HG02943 (cell line): ENCODE measurements around the gene S1PR4.
"Not testable (repeated sequence)": the region's sequence is repeated elsewhere in the genome, so short reads cannot be mapped to it uniquely, and the experiment has no call there.

Source experiments
- ATAC-seq: cut with Tn5 transposase; IDR thresholded peaks from one replicate; pipeline ENCODE4 v1.9.1; 2021; ENCODE audit warnings: mild to moderate bottlenecking, low read depth, moderate library complexity; ENCODE audit not compliant: unreplicated experiment

Gene S1PR4

DNA sequence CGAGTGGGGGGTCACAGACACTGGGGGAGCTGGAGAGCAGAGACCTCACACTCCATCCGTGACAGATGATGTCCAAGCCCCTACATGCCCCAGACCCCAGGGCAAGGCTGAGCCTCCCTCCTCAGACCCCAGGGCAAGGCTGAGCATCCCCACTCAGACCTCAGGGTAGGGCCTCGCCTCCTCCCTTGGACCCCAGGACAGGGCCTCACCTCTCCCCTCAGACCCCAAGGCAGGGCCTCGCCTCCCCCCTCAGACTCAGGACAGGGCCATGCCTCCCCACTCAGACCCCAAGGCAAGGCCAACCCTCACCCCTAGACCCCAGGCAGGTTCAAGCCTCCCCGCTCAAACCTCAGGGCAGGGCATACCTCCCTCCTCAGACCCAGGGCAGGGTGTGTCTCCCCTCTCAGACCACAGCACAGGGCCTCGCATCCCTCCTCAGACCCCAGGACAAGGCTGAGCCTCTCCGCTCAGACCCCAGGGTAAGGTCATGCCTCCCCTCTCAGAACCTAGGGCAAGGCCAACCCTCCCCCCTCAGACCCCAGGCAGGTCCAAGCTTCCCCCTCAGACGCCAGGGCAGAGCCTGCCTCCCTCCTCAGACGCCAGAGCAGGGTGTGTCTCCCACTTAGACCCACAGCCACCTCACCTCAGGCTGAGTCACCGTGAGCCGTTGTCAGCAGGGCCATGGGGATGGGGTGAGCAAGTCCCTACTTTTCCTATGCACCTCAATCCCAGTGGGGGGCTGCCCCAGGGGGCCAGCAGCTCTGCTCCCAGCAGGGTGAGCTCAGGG is 1.7 kb upstream of the S1PR4 start:
- ATAC-seq, result no peak

DNA sequence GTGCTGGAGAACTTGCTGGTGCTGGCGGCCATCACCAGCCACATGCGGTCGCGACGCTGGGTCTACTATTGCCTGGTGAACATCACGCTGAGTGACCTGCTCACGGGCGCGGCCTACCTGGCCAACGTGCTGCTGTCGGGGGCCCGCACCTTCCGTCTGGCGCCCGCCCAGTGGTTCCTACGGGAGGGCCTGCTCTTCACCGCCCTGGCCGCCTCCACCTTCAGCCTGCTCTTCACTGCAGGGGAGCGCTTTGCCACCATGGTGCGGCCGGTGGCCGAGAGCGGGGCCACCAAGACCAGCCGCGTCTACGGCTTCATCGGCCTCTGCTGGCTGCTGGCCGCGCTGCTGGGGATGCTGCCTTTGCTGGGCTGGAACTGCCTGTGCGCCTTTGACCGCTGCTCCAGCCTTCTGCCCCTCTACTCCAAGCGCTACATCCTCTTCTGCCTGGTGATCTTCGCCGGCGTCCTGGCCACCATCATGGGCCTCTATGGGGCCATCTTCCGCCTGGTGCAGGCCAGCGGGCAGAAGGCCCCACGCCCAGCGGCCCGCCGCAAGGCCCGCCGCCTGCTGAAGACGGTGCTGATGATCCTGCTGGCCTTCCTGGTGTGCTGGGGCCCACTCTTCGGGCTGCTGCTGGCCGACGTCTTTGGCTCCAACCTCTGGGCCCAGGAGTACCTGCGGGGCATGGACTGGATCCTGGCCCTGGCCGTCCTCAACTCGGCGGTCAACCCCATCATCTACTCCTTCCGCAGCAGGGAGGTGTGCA is 587 bp downstream of the S1PR4 start:
- no peak for ATAC-seq

DNA sequence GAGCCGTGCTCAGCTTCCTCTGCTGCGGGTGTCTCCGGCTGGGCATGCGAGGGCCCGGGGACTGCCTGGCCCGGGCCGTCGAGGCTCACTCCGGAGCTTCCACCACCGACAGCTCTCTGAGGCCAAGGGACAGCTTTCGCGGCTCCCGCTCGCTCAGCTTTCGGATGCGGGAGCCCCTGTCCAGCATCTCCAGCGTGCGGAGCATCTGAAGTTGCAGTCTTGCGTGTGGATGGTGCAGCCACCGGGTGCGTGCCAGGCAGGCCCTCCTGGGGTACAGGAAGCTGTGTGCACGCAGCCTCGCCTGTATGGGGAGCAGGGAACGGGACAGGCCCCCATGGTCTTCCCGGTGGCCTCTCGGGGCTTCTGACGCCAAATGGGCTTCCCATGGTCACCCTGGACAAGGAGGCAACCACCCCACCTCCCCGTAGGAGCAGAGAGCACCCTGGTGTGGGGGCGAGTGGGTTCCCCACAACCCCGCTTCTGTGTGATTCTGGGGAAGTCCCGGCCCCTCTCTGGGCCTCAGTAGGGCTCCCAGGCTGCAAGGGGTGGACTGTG is 1.2 kb downstream of the S1PR4 start:
- no peak for ATAC-seq

DNA sequence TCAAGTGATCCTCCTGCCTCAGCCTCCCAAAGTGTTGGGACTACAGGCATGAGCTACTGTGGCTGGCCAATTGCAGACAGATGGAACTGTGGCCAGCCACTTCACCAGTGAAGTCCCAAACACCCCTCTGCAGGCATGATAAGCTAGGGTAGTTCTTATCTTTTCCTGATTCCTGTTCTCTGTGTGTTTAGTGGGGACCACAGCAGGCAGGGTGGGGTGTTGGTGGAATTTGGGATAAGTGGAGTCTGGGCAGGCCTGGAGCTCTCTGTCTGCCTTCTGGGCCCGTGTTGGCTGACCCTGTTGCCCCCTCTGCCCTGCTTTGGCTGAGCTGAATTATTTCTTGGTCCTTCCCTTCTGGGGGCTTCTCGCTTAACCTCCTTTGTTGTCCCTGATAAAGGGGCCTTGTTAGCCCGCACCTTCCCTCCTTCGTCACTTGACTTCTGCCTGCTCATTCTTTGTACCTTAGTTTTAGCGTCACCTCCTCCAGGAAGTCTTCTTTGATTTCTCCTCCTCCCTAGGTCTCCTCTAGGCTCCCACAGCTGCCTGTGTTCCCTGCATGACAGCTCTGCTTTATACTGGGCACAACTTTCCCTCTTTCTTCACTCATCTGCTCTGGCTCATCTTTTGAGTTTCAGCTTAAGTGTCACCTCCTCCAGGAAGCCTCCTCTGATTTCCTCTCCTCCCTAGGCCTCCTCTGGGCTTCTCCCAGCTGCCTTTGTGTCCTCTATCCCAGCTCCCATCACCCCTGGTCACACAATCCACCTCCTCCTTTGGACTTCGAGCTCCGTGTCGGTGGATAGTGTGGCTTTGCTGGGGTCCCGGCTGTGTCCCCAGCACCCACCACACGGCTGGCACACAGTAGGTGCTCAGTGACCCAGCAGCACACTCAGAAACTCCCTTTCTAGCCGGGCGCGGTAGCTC is 5.4 kb downstream of the S1PR4 start:
- no peak for ATAC-seq

DNA sequence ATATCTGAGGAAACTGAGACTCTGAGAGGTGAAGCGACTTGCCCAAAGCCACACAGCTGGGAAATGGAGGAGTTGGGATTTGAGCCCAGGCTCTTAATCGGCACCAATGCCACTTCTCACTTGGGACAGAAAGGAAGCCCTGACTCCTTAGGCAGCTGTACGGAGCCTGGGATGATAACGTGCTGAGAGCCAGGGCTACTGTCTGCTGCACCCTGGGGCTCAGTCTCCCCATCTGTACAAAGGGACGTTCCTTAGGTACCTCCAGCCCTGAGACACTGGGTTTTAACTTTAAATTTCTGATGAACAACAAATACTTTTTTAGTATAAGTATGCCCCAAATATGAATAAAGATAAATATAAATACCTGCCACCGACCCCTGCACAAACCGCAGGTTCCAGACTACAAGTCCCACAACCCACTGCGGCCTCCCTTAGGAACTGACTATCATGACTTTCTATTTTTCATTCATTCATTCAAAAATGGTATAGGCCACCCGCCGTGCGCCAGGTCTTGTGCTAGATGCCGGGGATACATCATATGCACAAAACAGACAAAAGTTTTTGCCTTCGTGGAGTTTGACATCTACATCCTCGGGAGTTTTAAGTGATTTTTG is 6.4 kb downstream of the S1PR4 start:
- ATAC-seq, result peak; percentile 16

DNA sequence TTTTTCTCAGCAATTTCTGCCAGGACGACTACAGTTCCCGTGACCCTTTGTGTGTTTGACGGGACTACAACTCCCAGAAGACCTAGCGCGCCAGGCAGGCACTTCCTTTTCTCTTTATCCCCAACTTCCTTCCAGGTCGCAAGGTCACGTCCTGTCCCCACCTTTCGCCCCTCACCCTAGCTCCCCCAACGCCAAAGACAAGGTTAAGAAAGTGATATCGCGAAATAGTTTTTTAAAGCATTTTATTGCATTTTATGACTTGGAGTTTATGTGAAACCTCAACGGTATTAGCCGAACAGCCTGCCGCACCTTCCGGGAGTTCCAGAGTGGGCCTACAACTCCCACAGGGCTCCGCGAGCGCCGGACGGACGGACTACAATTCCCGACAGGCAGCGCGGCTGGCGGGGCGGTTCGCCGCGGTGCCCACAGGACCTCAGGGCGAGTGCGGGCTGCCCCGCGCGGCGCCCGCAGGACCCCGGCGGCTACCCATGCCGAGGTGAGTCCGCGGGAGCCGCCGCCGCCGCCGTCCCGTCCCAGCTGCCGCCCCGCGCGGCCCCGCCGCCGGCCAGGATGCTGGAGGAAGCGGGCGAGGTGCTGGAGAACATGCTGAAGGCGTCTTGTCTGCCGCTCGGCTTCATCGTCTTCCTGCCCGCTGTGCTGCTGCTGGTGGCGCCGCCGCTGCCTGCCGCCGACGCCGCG is 7.0 kb downstream of the S1PR4 start, which contains the start of gene NCLN:
NCLN (plus strand) TSS at position 470 of the 699 bp plus-strand sequence; CDS start at position 571, 101 bp downstream.
- peak; percentile 64 for ATAC-seq

DNA sequence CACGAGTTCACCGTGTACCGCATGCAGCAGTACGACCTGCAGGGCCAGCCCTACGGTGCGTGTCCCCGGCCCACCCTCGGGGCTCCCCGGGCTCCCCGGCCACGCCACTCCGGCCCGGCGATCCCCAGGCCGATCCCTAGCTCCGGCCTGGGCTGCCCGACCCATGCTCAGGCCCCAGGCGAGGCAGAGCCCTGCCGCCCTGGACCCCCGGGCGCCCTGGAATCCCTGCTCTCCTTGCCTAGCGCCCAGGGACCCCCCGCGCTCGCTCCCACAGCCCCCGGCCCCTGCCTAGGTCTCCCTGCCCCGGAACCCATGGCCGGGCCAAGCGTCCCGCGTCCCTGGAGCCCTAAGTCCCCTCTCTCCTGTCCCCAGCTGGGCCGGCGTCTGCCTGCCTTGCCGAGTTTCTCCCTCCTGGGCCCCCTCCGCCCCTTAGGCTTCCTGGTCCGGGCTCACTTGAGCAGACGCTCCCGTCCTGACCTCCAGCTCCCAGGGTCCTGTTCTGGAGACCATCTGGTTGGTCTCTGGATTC is 7.7 kb downstream of the S1PR4 start:
- ATAC-seq, result peak; percentile 29

DNA sequence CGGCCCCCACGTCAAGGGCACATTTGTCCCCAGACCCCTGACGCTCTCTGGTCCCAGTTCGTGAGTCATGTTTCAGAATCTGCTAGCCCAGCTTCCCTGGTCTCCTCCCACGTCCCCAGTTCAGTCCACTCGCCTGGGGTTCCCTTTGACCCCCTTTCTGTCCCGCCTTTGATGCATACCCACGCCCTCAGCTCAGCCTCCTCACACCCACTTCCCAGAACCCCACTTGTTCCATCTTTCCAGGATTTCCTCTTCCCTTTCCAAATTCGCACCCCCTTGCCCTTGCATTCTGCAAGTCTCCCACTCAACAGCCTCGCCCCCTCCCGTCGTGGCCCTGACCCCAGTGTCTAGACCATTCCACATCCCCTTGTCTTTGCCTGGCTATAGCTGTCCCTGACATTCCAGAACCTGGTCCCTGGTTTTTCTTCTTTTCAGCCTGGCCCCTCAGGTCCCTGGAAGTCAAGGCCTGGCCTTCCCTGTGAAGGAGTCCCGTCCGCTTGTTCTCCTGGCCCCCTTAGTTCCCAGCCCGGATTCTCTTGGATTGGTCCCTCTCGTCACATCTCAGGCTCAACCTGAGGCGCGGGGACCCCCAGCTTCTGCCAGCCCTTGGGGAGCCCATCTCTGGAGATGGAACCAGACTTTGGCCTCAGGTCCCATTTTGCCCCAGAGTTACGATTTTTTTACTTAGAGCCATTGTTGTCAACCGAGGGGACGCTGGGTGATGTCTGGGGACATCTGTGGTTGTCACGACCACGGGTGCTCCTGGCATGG is 8.5 kb downstream of the S1PR4 start:
- no peak for ATAC-seq

DNA sequence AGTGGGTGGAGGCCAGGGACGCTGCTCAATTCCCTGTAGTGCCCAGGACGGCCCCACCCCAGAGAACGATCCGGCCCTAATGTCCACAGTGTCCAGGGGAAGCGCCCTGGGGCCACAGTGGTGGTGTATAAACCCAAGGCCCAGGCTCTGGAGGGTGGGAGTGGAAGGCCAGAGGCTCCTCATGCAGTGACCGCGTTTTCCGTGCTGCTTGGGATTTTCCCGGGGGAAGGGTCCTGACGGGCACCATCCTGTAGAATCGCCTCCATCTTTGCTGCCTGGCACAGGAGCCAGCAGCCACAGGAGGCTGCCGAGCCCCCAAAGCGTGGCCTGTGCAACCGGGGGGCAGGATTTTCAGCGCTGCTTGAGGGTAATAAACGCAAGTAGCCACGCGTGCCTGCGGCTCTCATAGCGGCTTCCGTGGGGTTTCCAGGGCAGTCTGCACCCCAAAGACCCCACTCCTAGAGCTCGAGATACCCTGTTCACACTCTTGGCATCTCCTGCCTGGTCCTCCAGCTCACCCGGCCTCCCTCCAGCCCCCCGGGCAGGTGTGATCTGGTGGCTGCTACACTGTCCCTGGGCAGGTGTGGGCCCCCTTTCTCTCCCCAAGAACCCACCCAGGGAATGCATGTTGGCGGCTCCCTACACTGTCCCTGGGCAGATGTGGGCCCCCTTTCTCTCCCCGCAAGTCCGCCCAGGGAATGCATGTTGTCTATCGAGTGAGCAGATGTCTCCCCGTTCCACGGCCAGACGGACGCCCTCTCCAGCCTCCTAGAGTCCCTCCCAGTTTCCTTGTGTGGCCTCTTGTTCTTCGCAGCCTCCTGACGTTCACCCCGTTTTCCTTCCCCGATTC is 9.3 kb downstream of the S1PR4 start:
- ATAC-seq, result no peak

DNA sequence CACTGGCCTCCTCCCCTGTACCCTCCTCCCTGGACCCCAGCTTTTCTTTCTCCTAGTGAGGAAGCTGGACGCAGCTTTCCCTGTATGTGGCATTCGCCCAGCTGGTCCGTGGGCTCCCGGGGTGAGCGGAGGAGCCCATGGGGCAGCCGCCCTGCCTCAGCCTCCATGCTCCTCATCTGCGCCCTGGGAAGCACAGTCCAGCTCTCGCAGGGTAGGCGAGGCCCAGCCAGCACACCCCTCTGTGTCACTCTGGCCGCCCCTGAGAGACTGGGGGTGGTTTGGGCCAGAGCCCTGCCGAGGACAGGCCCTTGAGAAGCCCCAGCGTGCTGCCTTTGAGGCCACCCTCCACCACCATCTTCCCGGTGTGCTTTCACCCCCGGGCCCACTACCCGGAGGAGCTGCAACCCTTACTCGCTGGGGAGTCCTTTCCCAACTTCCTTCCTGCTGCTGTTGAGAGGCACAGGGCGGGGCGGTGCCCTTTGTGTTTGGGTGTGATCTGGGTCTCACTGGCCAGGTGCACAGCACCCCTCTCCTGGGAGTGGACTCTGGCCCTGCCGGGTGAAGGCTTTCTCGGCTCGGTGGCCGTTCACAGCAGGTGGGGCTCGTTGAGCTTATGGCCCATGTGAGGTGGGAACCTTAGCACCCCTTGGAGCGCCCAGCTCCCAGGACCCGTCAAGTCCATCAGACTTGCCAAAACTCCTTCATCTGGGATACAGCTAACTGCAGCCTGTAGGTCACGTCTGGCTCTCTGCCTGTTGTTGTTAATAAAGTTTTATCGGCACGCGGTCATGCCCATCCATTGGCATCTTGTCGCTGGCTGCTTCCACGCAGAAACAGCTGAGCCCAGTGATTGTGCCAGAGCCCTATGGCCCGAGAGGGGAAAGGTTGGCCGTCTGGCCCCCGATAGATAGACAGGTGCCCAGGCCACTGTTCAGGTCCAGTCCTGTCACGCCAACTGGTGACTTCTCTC is 10.3 kb downstream of the S1PR4 start:
- no peak for ATAC-seq

DNA sequence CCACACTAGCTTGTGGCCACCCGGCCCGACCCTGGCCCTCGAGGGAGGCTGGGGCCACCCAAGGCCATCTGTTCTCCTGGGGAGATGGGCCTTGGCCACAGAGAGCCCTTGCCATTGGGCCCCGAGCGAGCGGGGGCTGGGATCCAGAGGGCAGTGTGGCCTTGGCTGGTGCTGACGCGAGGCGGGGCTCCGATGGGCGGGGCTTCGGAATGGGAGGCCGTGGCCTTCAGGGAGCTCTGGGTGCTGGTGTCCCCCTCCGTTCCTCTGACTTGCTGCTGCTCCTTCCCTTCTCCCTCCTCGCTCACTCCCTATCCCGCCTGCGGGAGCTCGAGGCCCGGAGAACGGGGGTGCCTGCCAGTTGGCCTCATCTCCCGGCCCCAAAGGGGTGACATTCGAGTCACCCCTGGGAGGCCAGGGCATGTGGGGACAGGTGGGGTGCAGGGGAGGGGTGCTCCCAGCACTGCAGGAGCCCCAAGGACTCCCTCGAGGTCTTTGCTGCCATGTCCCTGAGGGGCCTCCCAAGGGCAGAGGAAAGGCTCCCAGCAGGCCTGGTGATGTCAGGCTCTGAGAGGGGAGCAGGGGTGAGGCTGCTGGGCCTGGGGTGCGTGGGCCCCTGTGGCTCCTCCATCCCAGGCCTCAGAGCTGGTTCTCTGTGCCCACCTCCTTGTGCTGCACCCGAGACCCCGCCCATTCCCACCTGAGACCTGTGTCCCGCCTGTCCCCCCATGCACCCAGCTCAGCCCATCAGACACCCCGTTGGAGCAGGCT is 11.3 kb downstream of the S1PR4 start:
- no peak for ATAC-seq

DNA sequence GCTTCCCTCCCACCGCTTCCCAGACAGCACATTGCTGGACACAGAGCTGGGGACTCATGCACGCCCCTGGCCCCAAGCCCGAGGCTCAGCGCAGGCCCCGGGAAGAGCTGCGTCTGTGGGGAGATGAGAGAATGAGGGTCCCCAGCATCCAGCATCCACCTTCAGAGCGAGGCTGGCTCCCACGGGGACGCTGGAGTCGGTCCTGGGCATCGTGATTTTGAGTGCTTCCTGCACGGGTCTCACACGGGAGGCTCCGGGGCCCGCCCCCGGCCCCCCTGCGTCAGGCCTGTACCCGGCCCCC is 11.9 kb downstream of the S1PR4 start:
- no peak for ATAC-seq

DNA sequence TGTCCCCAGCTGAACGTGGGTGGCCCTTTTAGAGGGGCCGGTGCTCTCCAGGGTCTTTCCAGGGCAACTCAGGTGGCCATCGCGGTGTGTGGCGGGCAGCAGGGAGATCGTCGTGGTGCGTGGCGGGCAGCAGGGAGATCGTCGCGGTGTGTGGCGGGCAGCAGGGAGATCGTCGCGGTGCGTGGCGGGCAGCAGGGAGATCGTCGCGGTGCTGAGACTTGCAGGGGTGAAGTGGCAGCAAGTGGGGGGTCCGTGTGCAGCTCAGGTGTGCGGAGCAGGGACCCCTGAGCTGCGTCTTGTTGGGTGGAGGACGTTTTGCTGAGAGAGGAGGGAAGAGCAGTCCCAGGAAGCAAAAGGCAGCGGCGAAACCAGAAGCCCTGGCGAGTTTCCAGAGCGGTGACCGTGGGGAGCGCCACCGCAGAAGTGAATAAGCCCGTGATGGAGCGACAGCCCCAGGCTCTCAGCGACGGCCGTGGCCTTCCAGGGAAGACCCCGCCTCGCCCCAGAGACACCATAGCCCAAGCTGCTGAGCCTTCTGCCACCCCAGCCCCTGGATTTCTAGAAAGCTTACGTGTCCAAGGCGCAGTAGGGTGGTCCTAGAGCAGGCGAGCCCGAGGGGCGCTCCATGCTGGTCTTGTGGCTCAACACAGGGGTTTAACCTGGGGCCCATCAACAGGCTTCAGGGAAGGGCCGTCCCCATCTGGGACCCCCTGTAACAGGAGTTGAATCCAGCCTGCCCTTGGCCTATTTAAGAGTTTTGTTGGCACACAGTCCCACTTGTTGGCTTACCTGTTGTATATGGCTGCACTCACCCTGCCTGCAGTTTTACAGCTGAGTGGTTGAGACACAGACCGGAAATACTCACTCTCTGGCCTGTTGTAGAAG is 12.6 kb downstream of the S1PR4 start:
- ATAC-seq, result no peak

DNA sequence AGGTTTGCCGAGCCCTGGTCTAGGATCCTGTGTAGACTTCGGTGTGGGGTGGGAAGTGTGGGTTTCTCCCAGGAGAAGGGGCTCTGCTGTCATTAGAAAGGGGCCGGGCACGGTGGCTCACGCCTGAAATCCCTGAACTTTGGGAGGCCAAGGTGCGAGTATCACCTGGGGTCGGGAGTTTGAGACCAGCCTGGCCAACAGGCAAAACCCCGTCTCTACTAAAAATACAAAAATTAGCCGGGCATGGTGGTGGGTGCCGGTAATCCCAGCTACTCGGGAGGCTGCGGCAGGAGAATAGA is 13.2 kb downstream of the S1PR4 start:
- ATAC-seq, result not testable (repeated sequence)

DNA sequence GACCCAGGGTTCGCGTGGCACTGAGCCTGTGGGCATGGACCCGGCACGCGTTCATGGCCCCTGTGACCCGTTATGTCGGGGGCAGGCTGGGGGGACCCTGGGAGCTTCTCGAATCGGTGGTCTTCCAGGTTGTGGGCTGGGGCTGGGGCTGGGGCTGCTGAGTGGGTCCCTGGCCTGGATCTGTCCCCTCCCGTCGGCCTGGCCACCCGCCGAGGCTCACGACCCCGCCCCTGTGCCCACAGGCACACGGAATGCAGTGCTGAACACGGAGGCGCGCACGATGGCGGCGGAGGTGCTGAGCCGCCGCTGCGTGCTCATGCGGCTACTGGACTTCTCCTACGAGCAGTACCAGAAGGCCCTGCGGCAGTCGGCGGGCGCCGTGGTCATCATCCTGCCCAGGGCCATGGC is 13.7 kb downstream of the S1PR4 start:
- ATAC-seq, result no peak
